G401 (cell line): ENCODE measurements around the gene TEFM. TPM values are rescaled to one million over a fixed set of nuclear protein-coding genes. Genes with fewer than 3 reads are reported as not detected.
A peak's percentile ranks its signal among the peaks of the same experiment; 100 is the strongest.
"Not testable (repeated sequence)": the region's sequence is repeated elsewhere in the genome, so short reads cannot be mapped to it uniquely, and the experiment has no call there.

Experiments used
- DNase-seq: peaks from one replicate; pipeline ENCODE4 v3.0.0-alpha.2; 2015; ENCODE audit warnings: low spot score
- in situ Hi-C: cut with HindIII; loops from 2 replicates; pipeline ENCODE4 v1.10.0; 2016; ENCODE audit warnings: low sequenced_read_pairs, mixed read lengths
- total RNA-seq: library from RNA; depleted of rRNA; stranded (reverse); fragments of >200 nt; shearing (Covaris generic); gene quantifications from 2 replicates; pipeline ENCODE4 v1.2.3, GENCODE V29; 2014

TEFM gene
- total RNA-seq, 1 experiment from 2014 or later = 27.6 TPM

DNA sequence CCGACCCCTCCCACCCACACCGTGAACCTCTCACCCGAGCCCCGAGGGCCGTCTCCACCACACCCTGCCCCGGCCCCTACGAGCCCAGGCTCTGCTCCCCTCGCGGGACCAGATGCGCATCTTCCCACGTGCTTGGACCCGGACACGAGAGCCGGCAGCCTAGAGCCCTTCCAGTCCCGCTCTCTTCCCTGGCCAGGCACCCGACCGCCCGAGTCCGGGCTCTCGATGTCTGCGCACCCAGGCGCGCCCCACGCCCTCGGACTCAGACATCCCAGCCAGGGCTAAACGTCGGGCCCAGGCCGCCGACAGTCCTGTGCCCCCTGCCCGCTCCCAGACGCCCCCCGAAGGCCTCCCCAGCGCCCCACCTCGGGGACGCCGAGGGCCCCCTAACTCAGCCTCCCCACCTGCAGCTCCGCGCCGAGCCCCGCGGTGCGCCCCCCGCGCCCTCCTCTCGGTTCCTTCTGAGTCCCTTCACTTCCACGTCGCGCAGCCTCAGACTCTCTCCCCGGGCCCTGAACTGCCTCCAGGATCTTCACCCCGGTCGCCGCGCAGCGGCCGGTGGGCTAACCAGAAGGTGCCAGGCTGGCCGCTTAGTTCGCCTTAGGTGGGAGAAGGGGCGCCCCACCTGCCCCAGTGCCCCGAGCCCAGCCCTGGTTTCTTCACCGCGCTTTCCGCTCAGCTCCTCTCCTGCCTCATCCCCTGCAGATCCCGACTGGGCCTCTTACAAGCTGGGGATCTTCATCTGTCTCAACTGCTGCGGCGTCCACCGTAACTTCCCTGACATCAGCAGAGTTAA, 16.4 kb upstream of the TEFM start:
- DNase-seq = no peak
- in situ Hi-C loops = no loop called here

DNA sequence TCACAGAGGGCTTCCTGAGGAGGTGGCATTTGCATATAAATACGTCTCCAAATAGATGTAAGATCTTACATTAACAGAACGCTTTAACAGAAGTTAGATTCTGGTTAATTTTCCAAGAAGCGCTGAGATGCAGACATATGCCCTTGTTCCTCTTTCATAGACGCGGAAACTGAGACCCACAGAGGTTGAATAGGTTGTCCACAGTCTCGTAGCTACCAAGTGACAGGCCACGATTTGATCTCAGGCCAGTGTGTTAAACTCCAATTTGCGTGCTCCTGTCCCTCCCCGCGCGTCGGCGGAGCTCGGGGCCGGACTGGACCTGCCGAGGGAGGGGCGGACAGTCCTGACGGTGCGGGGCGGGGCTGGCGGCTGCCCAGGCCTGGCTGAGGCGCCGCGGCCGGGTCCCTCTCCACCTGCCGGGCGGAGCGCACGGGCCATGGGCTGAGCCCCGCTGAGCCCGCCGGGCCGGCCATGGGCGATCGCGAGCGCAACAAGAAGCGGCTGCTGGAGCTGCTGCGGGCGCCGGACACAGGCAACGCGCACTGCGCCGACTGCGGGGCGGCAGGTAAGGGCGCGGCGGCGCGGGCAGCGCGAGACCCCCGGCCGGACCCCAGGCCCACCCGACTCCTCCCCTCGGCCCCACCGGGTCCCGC, 15.6 kb upstream of the TEFM start, which contains the start of gene ADAP2:
ADAP2 (plus strand) TSS at position 402 of the 653 bp plus-strand sequence; CDS start at position 472, 70 bp downstream.
- DNase-seq = peak; percentile 11
- in situ Hi-C loops = no loop called here

DNA sequence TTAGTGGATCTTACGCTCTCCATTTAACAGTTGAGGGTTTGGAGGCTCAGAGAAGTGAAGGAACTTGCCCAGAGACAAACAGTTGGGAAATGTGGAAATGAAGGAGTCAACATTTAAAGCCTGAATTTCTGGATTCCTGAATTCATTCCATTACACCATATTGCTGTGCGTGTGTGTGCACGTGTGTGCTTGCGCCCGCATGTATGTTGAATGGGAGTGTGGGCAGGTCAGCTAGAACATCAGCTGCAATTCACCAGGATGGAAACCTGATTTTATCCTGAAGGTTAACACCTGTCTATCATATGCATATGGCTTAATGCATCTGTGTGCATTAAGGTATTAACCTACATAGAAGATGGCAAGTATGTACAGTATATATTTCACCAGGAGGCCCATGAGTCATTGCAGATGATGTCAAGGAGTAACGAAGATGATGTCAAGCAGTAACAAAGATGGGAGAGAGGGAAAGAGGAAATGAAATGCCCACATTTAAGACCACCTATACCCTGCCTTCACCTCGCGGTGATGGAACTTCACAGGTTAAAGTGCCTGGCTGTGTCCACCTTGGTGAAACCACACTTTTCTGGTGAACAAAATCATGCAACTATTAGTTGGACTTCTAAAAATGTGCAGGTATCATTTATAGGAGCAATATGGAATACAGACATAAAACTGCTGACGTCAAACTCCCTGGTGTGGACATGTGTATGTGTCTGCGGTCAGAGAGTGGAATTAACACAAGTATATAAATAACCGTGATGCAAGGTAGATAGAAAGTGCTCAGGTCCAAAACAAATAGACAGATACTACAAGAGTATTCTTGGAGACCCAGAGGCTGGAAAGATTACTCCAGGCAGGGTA, 14.9 kb upstream of the TEFM start:
- in situ Hi-C loops = no loop called here

DNA sequence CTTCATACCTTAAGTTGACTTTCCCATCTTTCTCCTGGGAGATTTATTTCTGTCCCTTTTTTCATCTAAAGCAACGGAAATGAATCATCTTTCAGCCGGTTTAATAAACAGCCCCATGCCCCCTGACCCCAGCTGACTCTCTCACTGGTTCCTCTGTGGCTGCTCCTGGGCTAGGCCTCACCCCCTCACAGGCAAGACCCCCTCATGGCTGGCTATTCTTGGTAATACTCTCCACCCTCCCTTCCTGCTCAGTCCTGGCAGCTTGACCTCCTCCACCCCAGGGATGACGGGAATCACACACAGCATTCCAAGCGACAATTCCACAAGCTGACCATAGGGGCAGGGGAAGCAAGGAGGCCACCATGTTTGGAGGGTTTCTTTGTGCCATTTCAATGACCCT, 14.2 kb upstream of the TEFM start:
- in situ Hi-C loops = no loop called here
- DNase-seq = no peak

More for the DNA sequence above, 14.9 kb upstream of the TEFM start:
- DNase-seq = no peak

DNA sequence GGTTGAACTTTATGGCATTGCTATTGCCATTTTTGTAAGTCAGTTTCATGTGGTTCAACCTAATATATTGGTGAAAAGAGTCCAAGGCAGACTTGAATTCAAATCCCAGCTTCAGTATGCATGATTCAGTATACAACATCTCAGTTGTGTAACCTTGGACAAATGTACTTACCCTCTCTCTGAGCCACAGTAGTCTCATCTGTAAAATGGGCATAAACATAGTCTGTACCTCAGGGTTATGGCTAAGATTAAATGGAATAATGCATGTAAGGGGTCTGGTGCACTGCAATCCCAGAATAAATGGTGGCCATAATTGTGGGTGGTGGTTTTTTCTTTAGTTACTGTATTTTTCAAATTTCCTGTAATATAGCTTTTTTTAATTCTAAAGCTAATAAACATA, 11.0 kb upstream of the TEFM start:
- no peak for DNase-seq
- in situ Hi-C loops = no loop called here

DNA sequence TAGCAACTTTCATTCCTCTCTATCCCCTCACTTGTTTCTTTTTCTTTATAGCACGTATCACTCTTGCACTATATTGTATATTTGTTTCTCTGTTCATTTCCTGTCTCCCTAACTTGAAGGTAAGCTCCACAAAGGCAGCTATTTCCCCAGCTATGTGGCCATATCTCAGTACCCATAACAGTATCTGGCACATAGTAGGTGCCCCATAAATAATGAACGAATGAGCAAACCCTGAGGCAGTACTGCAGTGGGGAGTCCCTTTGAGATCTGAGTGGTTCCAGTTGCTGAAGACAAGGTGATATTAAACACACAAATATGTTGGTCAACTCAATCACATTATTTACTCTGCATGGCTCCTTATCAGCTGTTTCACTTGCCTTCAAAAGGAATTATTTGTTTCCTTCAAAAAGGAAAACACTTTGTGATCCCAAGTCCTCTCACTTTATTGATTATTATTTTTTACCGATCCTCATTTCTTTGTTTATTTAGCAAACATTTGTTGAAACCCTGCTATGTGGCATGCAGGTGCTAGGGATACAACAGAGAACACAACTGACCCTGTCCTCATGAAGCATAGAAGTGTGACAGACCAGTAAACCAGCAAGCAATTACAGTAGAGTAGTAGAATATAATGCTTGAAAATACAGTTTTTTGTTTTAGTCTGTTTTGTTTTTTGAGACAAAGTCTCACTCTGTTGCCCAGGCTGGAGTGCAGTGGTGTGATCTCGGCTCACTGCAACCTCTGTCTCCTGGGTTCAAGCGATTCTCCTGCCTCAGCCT, 10.0 kb upstream of the TEFM start:
- DNase-seq = no peak
- in situ Hi-C loops = no loop called here

DNA sequence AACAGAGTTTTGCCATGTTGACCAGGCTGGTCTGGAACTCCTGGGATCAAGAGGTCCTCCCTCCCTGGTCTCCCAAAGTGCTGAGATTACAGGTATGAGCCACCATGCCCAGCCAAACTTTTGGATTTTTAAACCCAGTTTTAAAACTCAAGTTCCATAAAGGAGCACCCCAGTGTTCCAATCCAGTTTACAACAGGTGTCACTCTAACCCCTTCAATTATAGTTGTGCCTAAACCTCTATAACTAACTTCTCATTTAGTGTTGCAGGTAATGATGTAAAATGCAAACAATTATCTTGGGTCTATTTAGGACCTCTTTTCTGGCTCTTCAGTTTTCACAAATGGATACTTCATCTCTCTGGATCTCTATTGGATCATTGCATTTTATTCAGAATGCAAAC, 7.9 kb upstream of the TEFM start:
- no peak for DNase-seq
- in situ Hi-C loops = no loop called here

DNA sequence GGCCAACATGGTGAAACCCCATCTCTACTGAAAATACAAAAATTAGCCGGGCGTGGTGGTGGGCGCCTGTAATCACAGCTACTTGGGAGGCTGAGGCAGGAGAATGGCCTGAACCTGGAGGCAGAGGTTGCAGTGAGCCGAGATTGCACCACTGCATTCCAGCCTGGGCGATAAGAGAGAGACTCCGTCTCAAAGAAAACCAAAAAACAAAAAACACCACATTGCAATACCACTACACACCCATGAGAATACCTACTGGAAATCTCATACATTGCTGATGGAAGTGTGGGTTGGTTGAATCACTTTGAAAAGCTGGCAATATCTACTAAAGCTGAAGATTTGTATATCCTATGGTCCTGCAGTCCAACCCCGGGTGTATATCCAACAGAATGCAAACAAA, 4.1 kb upstream of the TEFM start:
- DNase-seq, in situ Hi-C loops: not testable (repeated sequence)

DNA sequence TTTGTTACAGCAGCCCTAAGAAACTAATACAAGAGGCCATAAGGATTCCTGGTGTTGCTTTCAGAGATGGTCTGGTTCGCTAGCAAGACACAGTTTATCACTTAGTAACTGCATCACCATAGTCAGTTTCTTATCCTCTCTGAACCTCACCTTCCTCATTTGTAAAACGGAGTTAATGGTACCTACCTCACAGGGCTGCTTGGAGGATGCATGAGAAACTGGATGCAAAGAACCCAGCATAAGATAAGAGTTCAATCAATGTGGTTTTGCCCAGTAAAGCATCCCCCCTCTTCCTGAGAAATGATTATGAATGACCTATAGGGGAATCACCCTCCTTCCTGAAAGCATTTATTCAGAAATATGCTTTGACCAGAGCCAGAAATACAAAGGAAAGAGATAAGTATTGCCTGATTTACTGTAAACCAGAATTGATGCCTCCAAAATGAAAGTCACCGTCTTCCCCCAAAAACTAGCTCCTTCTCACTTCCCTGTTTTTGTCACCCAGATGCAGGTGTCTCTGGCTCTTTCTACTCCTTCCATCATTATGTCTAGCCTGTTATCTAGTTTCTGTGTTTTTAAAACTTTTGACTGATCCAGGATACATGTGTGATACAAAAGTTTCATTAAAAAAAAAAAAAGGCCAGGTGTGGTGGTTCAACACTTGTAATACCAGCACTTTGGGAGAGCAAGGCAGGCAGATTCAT, 2.8 kb upstream of the TEFM start:
- DNase-seq = no peak
- in situ Hi-C loops = no loop called here

DNA sequence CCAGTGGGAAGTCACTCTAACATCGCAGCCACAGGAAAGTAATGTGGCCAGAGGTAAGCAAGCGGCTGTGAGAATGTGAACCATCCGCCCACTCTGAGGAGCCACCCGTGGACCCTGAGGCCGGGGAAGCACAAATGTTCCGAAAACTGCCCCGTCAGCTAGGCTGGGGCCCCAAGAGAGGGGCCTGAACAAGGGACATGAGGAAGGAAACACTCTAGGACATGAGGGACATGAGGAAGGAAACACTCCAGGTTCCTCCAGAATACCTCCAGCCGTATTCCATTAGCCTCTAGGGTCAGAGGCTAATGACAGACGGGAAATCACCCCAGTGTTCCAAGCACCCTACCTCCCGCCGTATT, 317 bp downstream of the TEFM start:
- DNase-seq = no peak
- in situ Hi-C loops = no loop called here

DNA sequence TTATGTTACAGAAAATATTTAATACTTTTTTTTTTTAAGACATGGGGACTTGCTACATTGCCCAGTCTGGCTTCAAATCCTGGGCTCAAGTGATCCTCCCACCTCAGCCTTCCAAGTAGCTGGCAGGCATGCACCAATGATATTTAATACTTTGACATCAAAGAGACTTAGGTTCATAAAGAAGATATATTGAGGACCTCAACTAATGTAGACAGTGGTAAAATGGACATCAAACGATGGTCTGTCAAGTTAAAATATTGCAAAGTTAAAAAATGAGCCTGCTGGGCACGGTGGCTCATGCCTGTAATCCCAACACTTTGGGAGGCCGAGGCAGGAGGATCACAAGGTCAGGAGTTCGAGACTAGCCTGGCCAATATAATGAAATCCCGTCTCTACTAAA, 8.7 kb downstream of the TEFM start:
- in situ Hi-C loops = no loop called here
- DNase-seq = no peak

DNA sequence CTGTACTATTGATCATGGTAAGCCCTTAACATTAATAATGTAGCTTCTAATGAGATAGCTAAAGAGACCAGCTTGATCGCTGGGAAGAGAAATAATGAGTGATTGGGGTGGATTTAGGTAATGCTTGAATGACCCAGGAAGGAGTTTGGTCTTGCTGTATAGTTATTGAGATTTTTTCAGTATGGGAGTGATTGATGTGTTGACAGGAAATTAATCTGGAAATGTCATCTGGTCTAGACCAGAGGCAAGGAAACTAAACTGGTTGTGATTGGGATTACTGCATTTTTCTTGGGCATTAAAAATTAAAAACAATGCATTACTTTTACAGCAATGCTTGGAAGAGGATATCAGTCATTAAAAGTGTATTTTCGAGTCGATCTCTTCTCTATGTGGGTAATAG, 11.8 kb downstream of the TEFM start:
- in situ Hi-C loops = no loop called here
- no peak for DNase-seq

DNA sequence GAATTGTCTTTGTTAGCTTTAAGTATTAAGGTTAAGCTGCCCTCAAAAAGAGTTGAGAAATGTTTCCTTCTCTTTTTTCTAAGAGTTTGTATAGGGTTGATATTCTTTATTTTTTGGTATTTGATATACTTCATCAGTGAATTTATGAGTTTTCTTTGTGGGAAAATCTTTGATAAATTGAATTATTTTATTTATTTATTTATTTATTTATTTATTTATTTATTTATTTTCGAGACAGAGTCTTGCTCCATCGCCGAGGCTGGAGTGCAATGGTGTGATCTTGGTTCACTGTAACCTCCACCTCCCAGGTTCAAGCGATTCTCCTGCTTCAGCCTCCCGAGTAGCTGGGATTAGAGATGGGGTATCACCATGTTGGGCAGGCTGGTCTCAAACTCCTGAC, 19.9 kb downstream of the TEFM start:
- in situ Hi-C loops = no loop called here
- DNase-seq = no peak

DNA sequence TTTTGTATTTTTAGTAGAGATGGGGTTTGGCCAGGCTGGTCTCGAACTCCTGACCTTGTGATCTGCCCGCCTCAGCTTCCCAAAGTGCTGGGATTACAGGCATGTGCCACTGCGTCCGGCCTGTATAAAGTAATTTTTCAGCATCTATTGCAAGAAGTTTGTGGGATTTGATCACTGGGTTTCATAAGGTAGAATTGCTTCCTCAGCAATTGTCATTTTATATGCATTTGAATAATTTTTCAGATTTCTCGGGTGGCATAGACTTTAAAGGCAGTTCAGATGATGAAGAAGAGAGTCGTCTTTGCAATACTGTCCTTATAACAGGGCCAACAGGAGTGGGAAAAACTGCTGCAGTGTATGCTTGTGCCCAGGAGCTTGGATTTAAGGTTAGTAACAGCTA, 37.0 kb downstream of the TEFM start:
- in situ Hi-C loops = no loop called here

DNA sequence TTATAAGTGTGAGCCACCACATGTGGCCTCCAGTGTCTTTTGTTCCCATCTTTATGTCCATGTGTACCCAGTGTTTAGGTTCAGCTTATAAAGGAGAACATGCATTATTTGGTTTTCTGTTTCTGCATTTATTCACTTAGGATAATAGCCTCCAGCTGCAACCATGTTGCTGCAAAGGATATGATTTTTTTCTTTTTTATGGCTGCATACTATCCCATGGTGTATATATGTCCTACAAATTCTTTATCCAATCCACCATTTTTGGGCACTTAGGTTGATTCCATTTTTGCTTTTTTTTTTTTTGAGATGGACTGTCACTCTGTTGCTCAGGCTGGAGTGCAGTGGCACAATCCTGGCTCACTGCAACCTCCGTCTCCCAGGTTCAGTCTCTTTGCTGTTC, 41.4 kb downstream of the TEFM start:
- no peak for DNase-seq
- in situ Hi-C loops = no loop called here

More for the DNA sequence above, 37.0 kb downstream of the TEFM start:
- no peak for DNase-seq

DNA sequence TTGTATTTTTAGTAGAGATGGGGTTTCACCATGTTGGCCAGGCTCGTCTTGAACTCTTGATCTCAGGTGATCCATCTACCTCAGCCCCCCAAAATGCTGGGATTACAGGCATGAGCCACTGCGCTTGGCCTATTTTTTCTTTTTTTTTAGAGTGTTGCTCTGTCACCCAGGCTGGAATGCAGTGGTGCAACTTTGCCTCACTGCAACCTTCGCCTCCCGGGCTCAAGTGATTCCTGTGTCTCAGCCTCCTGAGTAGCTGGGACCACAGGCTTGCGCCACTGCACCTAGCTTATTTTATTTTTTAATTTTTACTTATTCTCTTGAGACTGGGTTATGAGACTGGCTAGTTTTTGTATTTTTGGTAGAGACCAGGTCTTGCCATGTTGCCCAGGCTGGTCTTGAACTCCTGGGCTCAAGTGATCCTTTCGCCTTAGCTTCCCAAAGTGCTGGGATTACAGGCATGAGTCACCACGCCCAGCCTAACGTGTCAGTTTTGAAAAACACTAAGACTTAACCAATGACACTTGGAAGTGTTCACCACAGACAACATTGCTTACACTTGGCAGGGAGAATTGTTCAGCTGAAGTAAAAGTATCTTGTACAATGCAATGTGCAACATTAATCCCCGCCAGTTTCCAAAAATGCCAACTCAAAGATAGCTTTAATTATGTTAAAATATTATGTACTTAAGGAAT, 47.3 kb downstream of the TEFM start:
- in situ Hi-C loops = no loop called here
- DNase-seq = no peak

DNA sequence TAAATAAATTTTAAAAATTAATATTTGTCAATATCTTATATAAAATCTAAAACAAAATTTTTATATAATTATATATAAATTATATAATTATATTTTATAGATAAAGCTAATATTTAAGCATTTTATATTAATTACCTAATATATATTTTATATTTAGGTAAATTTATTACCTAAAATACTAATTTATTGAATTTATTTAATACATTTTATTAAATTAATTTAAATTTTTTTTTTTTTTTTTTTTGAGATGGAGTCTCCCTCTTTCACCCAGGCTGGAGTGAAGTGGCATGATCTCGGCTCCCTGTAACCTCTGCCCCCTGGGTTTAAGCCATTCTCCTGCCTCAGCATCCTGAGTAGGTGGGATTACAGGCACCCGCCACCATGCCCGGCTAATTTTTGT, 51.9 kb downstream of the TEFM start:
- DNase-seq = no peak
- in situ Hi-C loops = no loop called here
